Bronchial epithelial cell (primary cell): Measurements from ENCODE around the gene PCED1B. TPM values are rescaled to one million over a fixed set of nuclear protein-coding genes. Genes with fewer than 3 reads are reported as not detected.

Experiments
- DNase-seq: peaks from one replicate; pipeline ENCODE4 v3.0.0-alpha.2; 2010; ENCODE audit warnings: low read depth
- FAIRE-seq: peaks from 2 replicates; lab custom pipeline; 2011; peaks lifted over from hg19 to GRCh38; lab: Jason Lieb, UNC
- H3K27me3 ChIP-seq: 2 replicates; pipeline ENCODE4 v1.5.1; 2011; ENCODE audit warnings: low read length; ENCODE audit not compliant: control insufficient read depth, insufficient read depth
- H3K36me3 ChIP-seq: 2 replicates; pipeline ENCODE4 v1.5.1; 2011; ENCODE audit warnings: low read length; ENCODE audit not compliant: control insufficient read depth, insufficient read depth
- H3K4me3 ChIP-seq: 2 replicates; pipeline ENCODE4 v1.5.1; 2011; ENCODE audit warnings: mild to moderate bottlenecking, low read depth, low read length, control low read depth
- CTCF ChIP-seq: IDR thresholded peaks from 2 replicates; pipeline ENCODE4 v1.5.1; 2011; ENCODE audit warnings: mild to moderate bottlenecking, moderate library complexity, low read length, control low read depth, inconsistent platforms; ENCODE audit not compliant: insufficient read depth, severe bottlenecking
- total RNA-seq: library from RNA; depleted of rRNA; stranded (reverse); fragments of >200 nt; gene quantifications from 2 replicates; pipeline ENCODE4 v1.2.1, GENCODE V29; 2014

PCED1B gene
- 0.51 and 1.3 TPM in 2 replicates for total RNA-seq

GRCh38 chr12:47079468-47079980 is at the start of gene PCED1B, which contains the start of gene AMIGO2:
TSS of gene PCED1B (plus strand) at chr12:47079621. CDS start at chr12:47235064, 155,443 bp downstream.
TSS of gene AMIGO2 (minus strand) at chr12:47079959. CDS start at chr12:47079002, 957 bp downstream.
- H3K4me3 ChIP-seq, result peak within 1 kb of the TSS; percentile 61
- peak; percentile 66 for TF ChIP-seq CTCF
- DNase-seq (peak; percentile 49), FAIRE-seq (no peak)
- H3K27me3 ChIP-seq, result no peaks in the 10 kb centered on the region
- no peaks in the 10 kb centered on the region for H3K36me3 ChIP-seq

- no peak for DNase-seq
- H3K27me3 ChIP-seq, result no peaks in the 10 kb centered on the region
- no peaks in the 10 kb centered on the region for H3K36me3 ChIP-seq
- TF ChIP-seq CTCF, result no peak
- no peak overlapping the region for H3K4me3 ChIP-seq
- FAIRE-seq, result no peak
Observed at GRCh38 chr12:47029903-47030302, 49.5 kb upstream of the PCED1B start.

GRCh38 chr12:47032644-47033043 is 46.8 kb upstream of the PCED1B start:
- peak; percentile 71 for DNase-seq
- Histone ChIP-seq H3K36me3 (no peaks in the 10 kb centered on the region), H3K27me3 (no peaks in the 10 kb centered on the region), H3K4me3 (no peak overlapping the region)
- no peak for FAIRE-seq
- TF ChIP-seq CTCF, result peak; percentile 29

GRCh38 chr12:47033081-47033480 is 46.3 kb upstream of the PCED1B start:
- no peaks in the 10 kb centered on the region for H3K36me3 ChIP-seq
- no peak overlapping the region for H3K4me3 ChIP-seq
- DNase-seq (peak; percentile 44), FAIRE-seq (peak; percentile 32)
- H3K27me3 ChIP-seq, result no peaks in the 10 kb centered on the region
- TF ChIP-seq CTCF, result no peak

GRCh38 chr12:47033789-47034555 is 45.4 kb upstream of the PCED1B start:
- TF ChIP-seq CTCF, result no peak
- DNase-seq (peak; percentile 83), FAIRE-seq (no peak)
- Histone ChIP-seq H3K27me3 (no peaks in the 10 kb centered on the region), H3K36me3 (no peaks in the 10 kb centered on the region), H3K4me3 (no peak overlapping the region)

- FAIRE-seq (no peak), DNase-seq (no peak)
- Histone ChIP-seq H3K36me3 (no peaks in the 10 kb centered on the region), H3K27me3 (no peaks in the 10 kb centered on the region), H3K4me3 (no peak overlapping the region)
- TF ChIP-seq CTCF, result no peak
Observed at GRCh38 chr12:47034661-47035060, 44.8 kb upstream of the PCED1B start.
